OCI-LY1 (cell line): ENCODE measurements around the gene PPP1R1C.

Experiments used
- EZH2 ChIP-seq: fragments of 200-600 bp; sonication (generic), shearing (Covaris generic); IDR thresholded peaks from 2 replicates; pipeline ENCODE4 v1.8.0; 2017; ENCODE audit warnings: borderline replicate concordance, mixed run types, mild to moderate bottlenecking, antibody characterized with exemption, low read length, moderate library complexity, mixed read lengths
- TF ChIP-seq, protein P1 (sequence below): fragments of 200-600 bp; sonication (generic), shearing (Covaris generic); IDR thresholded peaks from 2 replicates; pipeline ENCODE4 v1.5.1; 2017; ENCODE audit warnings: mild to moderate bottlenecking, antibody characterized with exemption, low read length, moderate library complexity, mixed read lengths

DNA sequence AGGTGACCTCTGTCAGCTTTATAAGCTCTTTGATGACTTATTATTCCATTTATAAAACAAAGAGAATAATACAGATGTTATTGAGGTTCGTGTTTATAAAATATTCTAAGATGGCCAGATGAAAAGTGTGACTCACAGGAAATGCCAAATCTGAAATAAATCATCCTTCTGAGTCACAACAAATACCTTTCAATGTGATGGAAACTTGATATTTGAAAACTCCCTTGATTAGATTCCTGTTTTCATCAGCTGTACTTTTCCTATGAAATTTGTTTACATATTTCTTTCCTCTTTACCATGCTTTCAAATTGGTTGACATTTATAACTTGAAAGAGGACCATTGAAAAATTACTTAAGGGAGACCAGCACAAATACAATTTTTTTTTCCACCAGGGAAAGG, 30.6 kb upstream of the PPP1R1C start:
- TF ChIP-seq, protein P1, sequence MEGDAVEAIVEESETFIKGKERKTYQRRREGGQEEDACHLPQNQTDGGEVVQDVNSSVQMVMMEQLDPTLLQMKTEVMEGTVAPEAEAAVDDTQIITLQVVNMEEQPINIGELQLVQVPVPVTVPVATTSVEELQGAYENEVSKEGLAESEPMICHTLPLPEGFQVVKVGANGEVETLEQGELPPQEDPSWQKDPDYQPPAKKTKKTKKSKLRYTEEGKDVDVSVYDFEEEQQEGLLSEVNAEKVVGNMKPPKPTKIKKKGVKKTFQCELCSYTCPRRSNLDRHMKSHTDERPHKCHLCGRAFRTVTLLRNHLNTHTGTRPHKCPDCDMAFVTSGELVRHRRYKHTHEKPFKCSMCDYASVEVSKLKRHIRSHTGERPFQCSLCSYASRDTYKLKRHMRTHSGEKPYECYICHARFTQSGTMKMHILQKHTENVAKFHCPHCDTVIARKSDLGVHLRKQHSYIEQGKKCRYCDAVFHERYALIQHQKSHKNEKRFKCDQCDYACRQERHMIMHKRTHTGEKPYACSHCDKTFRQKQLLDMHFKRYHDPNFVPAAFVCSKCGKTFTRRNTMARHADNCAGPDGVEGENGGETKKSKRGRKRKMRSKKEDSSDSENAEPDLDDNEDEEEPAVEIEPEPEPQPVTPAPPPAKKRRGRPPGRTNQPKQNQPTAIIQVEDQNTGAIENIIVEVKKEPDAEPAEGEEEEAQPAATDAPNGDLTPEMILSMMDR, result no peak
- no peak for TF ChIP-seq EZH2
